Activated T-cell treated with anti-CD3 and anti-CD28 coated beads, Interleukin-2, amount 50 U/mL, for 72 hours (primary cell): ENCODE results near the gene SPTBN4. TPM values are rescaled to one million over a fixed set of nuclear protein-coding genes. Genes with fewer than 3 reads are reported as not detected.
"Not testable (repeated sequence)": the region's sequence is repeated elsewhere in the genome, so short reads cannot be mapped to it uniquely, and the experiment has no call there.

Source experiments
- ATAC-seq, 2 donors: fragments of 150-1000 bp; cut with Tn5 transposase; replicated peaks in 1 of 2; 2 replicates each; pipeline ENCODE4 v1.10.0; 2021; ENCODE audit warnings: moderate library complexity in 2 of 2, mild to moderate bottlenecking in 1 of 2
- DNase-seq, 2 donors: peaks; one replicate each; pipeline ENCODE4 v3.0.0; 2021 to 2022; ENCODE audit warnings: mixed read lengths in 1 of 2
- H3K27ac Mint-ChIP-seq: one replicate; pipeline ENCODE4 v1.8.0; 2022; ENCODE audit warnings: mild to moderate bottlenecking, moderate library complexity, mixed read lengths
- H3K27me3 Mint-ChIP-seq: one replicate; pipeline ENCODE4 v1.8.0; 2022; ENCODE audit warnings: low read depth, mixed read lengths
- H3K36me3 Mint-ChIP-seq, 2 donors: one replicate each; pipeline ENCODE4 v1.8.0; 2022; ENCODE audit warnings: mixed read lengths in 2 of 2, mild to moderate bottlenecking in 1 of 2; ENCODE audit not compliant: insufficient read depth in 2 of 2
- H3K4me1 Mint-ChIP-seq: one replicate; pipeline ENCODE4 v1.8.0; 2022; ENCODE audit warnings: low read depth, mixed read lengths
- H3K4me3 Mint-ChIP-seq, 2 donors: one replicate each; pipeline ENCODE4 v1.8.0; 2022; ENCODE audit warnings: mild to moderate bottlenecking in 2 of 2, mixed read lengths in 2 of 2, moderate library complexity in 2 of 2
- H3K9me3 Mint-ChIP-seq, 2 donors: one replicate each; pipeline ENCODE4 v1.8.0; 2022; ENCODE audit warnings: mixed read lengths in 2 of 2
- total RNA-seq, 2 donors: library from RNA; stranded (reverse); gene quantifications; one replicate each; pipeline ENCODE4 v1.2.3, GENCODE V29; 2022

Gene SPTBN4
- total RNA-seq, 2 donors from 2014 or later: 2.2 to 4.8 TPM

- DNase-seq (no peak), ATAC-seq (no peak)
- Mint-ChIP-seq H3K4me3 (no peak overlapping the region), H3K27ac (no peak overlapping the region), H3K27me3 (peaks cover 29% of the 10 kb centered on the region), H3K4me1 (peaks cover 11% of the 10 kb centered on the region), H3K36me3 (no peaks in the 10 kb centered on the region), H3K9me3 (no peaks in the 10 kb centered on the region)
Observed at GRCh38 chr19:40492274-40492673, 25.5 kb downstream of the SPTBN4 start.

GRCh38 chr19:40493778-40494177 lies 27.0 kb downstream of the SPTBN4 start:
- Mint-ChIP-seq H3K36me3 (no peaks in the 10 kb centered on the region), H3K27ac (no peak overlapping the region), H3K27me3 (peaks cover 19% of the 10 kb centered on the region), H3K4me3 (no peak overlapping the region), H3K4me1 (no peaks in the 10 kb centered on the region), H3K9me3 (no peaks in the 10 kb centered on the region)
- DNase-seq (no peak), ATAC-seq (no peak)

- no peak overlapping the region for H3K27ac Mint-ChIP-seq
Observed at GRCh38 chr19:40494191-40494838, 27.5 kb downstream of the SPTBN4 start.

GRCh38 chr19:40497214-40497613 lies 30.4 kb downstream of the SPTBN4 start:
- Mint-ChIP-seq H3K4me1 (no peaks in the 10 kb centered on the region), H3K36me3 (no peaks in the 10 kb centered on the region), H3K9me3 (no peaks in the 10 kb centered on the region), H3K4me3 (no peak overlapping the region), H3K27me3 (peaks cover 24% of the 10 kb centered on the region), H3K27ac (no peak overlapping the region)
- ATAC-seq (no peak), DNase-seq (no peak)

More at GRCh38 chr19:40494191-40494838, 27.5 kb downstream of the SPTBN4 start:
- no peaks in the 10 kb centered on the region for H3K4me1 Mint-ChIP-seq
- H3K36me3 Mint-ChIP-seq: no peaks in the 10 kb centered on the region
- peaks cover 19% of the 10 kb centered on the region for H3K27me3 Mint-ChIP-seq
- no peak overlapping the region for H3K4me3 Mint-ChIP-seq
- no peaks in the 10 kb centered on the region for H3K9me3 Mint-ChIP-seq
- no peak for DNase-seq
- ATAC-seq: no peak

GRCh38 chr19:40499320-40499719 lies 32.5 kb downstream of the SPTBN4 start:
- H3K9me3 Mint-ChIP-seq: no peaks in the 10 kb centered on the region
- H3K4me1 Mint-ChIP-seq: no peaks in the 10 kb centered on the region
- no peak overlapping the region for H3K4me3 Mint-ChIP-seq
- no peaks in the 10 kb centered on the region for H3K36me3 Mint-ChIP-seq
- ATAC-seq: no peak
- H3K27me3 Mint-ChIP-seq: peaks cover 14% of the 10 kb centered on the region
- no peak overlapping the region for H3K27ac Mint-ChIP-seq
- DNase-seq: no peak

GRCh38 chr19:40500678-40501530 lies 34.1 kb downstream of the SPTBN4 start:
- not testable (repeated sequence) for H3K36me3 Mint-ChIP-seq, H3K9me3 Mint-ChIP-seq, H3K27ac Mint-ChIP-seq, H3K4me3 Mint-ChIP-seq, ATAC-seq, H3K4me1 Mint-ChIP-seq, DNase-seq, H3K27me3 Mint-ChIP-seq

- no peak for DNase-seq
- Mint-ChIP-seq H3K4me3 (no peak overlapping the region), H3K9me3 (no peaks in the 10 kb centered on the region), H3K4me1 (no peaks in the 10 kb centered on the region), H3K36me3 (no peaks in the 10 kb centered on the region), H3K27me3 (peaks cover 8% of the 10 kb centered on the region), H3K27ac (no peak overlapping the region)
- no peak for ATAC-seq
Observed at GRCh38 chr19:40501599-40501998, 34.8 kb downstream of the SPTBN4 start.

- Mint-ChIP-seq H3K4me3 (no peak overlapping the region), H3K27ac (no peak overlapping the region), H3K36me3 (no peaks in the 10 kb centered on the region), H3K4me1 (no peaks in the 10 kb centered on the region), H3K9me3 (no peaks in the 10 kb centered on the region), H3K27me3 (peaks cover 8% of the 10 kb centered on the region)
- DNase-seq (no peak), ATAC-seq (no peak)
Observed at GRCh38 chr19:40502081-40502480, 35.3 kb downstream of the SPTBN4 start.

- no peaks in the 10 kb centered on the region for H3K36me3 Mint-ChIP-seq
- peaks cover 8% of the 10 kb centered on the region for H3K27me3 Mint-ChIP-seq
- no peak overlapping the region for H3K4me3 Mint-ChIP-seq
- no peaks in the 10 kb centered on the region for H3K4me1 Mint-ChIP-seq
- ATAC-seq (no peak), DNase-seq (no peak)
- H3K9me3 Mint-ChIP-seq: no peaks in the 10 kb centered on the region
- H3K27ac Mint-ChIP-seq: no peak overlapping the region
Observed at GRCh38 chr19:40502647-40503319, 36.0 kb downstream of the SPTBN4 start.

- Mint-ChIP-seq H3K4me3 (no peak overlapping the region), H3K9me3 (no peaks in the 10 kb centered on the region), H3K27me3 (peaks cover 8% of the 10 kb centered on the region), H3K4me1 (no peaks in the 10 kb centered on the region), H3K27ac (no peak overlapping the region), H3K36me3 (no peaks in the 10 kb centered on the region)
- DNase-seq (no peak), ATAC-seq (no peak)
Observed at GRCh38 chr19:40503320-40503695, 36.5 kb downstream of the SPTBN4 start.

GRCh38 chr19:40506099-40506498 lies 39.3 kb downstream of the SPTBN4 start:
- H3K4me3 Mint-ChIP-seq: no peak overlapping the region
- H3K27me3 Mint-ChIP-seq: peaks cover 13% of the 10 kb centered on the region
- no peak for DNase-seq
- H3K27ac Mint-ChIP-seq: no peak overlapping the region
- no peak for ATAC-seq
- no peaks in the 10 kb centered on the region for H3K4me1 Mint-ChIP-seq
- no peaks in the 10 kb centered on the region for H3K36me3 Mint-ChIP-seq
- H3K9me3 Mint-ChIP-seq: no peaks in the 10 kb centered on the region

GRCh38 chr19:40507892-40508291 lies 41.1 kb downstream of the SPTBN4 start:
- Mint-ChIP-seq H3K27ac (no peak overlapping the region), H3K4me1 (peaks cover 5% of the 10 kb centered on the region), H3K27me3 (peaks cover 23% of the 10 kb centered on the region), H3K36me3 (no peaks in the 10 kb centered on the region), H3K4me3 (no peak overlapping the region), H3K9me3 (no peaks in the 10 kb centered on the region)
- no peak for ATAC-seq
- no peak for DNase-seq

GRCh38 chr19:40508739-40509260 lies 42.0 kb downstream of the SPTBN4 start:
- DNase-seq: no peak
- H3K4me3 Mint-ChIP-seq: no peak overlapping the region
- H3K4me1 Mint-ChIP-seq: peaks cover 5% of the 10 kb centered on the region
- no peaks in the 10 kb centered on the region for H3K36me3 Mint-ChIP-seq
- peaks cover 28% of the 10 kb centered on the region for H3K27me3 Mint-ChIP-seq
- H3K9me3 Mint-ChIP-seq: no peaks in the 10 kb centered on the region
- H3K27ac Mint-ChIP-seq: no peak overlapping the region
- no peak for ATAC-seq
